ENCODE measurements around the gene MBNL1. TPM values are rescaled to one million over a fixed set of nuclear protein-coding genes. Genes with fewer than 3 reads are reported as not detected.
A peak's percentile ranks its signal among the peaks of the same experiment; 100 is the strongest.

Gene MBNL1
- total and polyA plus RNA-seq, 2 of the 4 experiments (the other 2 are of a cell fraction): 127 to 664 TPM

- H3K4me2 ChIP-seq (ENCODE audit: low read depth, low read length): no peak overlapping the region
- ChIA-PET POLR2A (ENCODE audit: unreplicated experiment) (no interaction called here), CTCF (interaction anchor here (0.6 to 1.2 kb wide), 4 partner anchors 16 to 387 kb away, joined by 3 to 9 read pairs (median 4); no protein-coding TSS in a partner anchor)
- peaks cover 25% of the 10 kb centered on the region for H3K36me3 ChIP-seq (ENCODE audit: control insufficient read depth, insufficient read depth, low read length)
- no peak overlapping the region for H3K14ac ChIP-seq (replicated peaks; ENCODE audit: low read depth, low read length)
- peak overlapping the region; percentile 58 for H2AK9ac ChIP-seq (replicated peaks; ENCODE audit: low read depth, low read length, poor library complexity)
- ATAC-seq (ENCODE audit: low read depth) (no peak), DNase-seq (no peak)
- H3K56ac ChIP-seq (ENCODE audit: extremely low read depth, insufficient read depth, low read length): no peak overlapping the region
- in situ Hi-C loops (cut with MboI; ENCODE audit: low sequenced_read_pairs): no loop called here
- no peak overlapping the region for H2AFZ ChIP-seq (replicated peaks; ENCODE audit: low read length, poor library complexity)
- no peak overlapping the region for H4K5ac ChIP-seq (ENCODE audit: low read depth, low read length)
- H4K91ac ChIP-seq (ENCODE audit: insufficient read depth, low read depth, low read length): no peak overlapping the region
- H3K9me3 ChIP-seq (ENCODE audit: control insufficient read depth, insufficient read depth, low read length): no peaks in the 10 kb centered on the region
- peaks cover 5% of the 10 kb centered on the region; the same call in 1 of the 2 replicates for H4K20me1 ChIP-seq (ENCODE audit: insufficient read depth, low read length)
- peaks cover 2% of the 10 kb centered on the region for H3K9me1 ChIP-seq (ENCODE audit: insufficient read depth, low read length)
- no peak overlapping the region for H2BK20ac ChIP-seq (ENCODE audit: low read depth, low read length)
- WGBS, 2 experiments (ENCODE audit: extremely low coverage in 2 of 2, insufficient read length in 1 of 2): no CpG with 5 or more reads among the region's 2 CpGs
- TF ChIP-seq BHLHE40 (IDR thresholded peaks at IDR 0.05; ENCODE audit: low read depth, low read length) (no peak), FOS (IDR thresholded peaks at IDR 0.05; ENCODE audit: low read depth, low read length) (no peak), RAD21 (IDR thresholded peaks at IDR 0.05; ENCODE audit: low read length) (no peak), MAFK (IDR thresholded peaks at IDR 0.05; ENCODE audit: low read depth, low read length) (no peak), POLR2A (IDR thresholded peaks at IDR 0.05; ENCODE audit: low read depth, low read length) (no peak), MXI1 (IDR thresholded peaks at IDR 0.05; ENCODE audit: borderline replicate concordance, low read depth, low read length) (no peak)
- TF ChIP-seq, protein P1, sequence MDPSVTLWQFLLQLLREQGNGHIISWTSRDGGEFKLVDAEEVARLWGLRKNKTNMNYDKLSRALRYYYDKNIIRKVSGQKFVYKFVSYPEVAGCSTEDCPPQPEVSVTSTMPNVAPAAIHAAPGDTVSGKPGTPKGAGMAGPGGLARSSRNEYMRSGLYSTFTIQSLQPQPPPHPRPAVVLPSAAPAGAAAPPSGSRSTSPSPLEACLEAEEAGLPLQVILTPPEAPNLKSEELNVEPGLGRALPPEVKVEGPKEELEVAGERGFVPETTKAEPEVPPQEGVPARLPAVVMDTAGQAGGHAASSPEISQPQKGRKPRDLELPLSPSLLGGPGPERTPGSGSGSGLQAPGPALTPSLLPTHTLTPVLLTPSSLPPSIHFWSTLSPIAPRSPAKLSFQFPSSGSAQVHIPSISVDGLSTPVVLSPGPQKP (IDR thresholded peaks at IDR 0.05; ENCODE audit: borderline replicate concordance, low read depth, low read length): no peak
- peak overlapping the region; percentile 29; the same call in 1 of the 2 replicates for H3K27ac ChIP-seq (ENCODE audit: insufficient read depth, low read length)
- H3K9ac ChIP-seq (ENCODE audit: low read depth, low read length): no peak overlapping the region
- H3K18ac ChIP-seq (ENCODE audit: low read depth, low read length): no peak overlapping the region
- intact Hi-C loops (cut with micrococcal nuclease): no loop called here
- H3K4me1 ChIP-seq (ENCODE audit: control insufficient read depth, insufficient read depth, low read length): peaks cover 1% of the 10 kb centered on the region; the same call in 1 of the 2 replicates
- H2AK5ac ChIP-seq (ENCODE audit: low read depth, low read length): no peak overlapping the region
- H3K4me3 ChIP-seq (ENCODE audit: insufficient read depth, low read depth, low read length): no peak overlapping the region
- no peak overlapping the region for H2BK120ac ChIP-seq (ENCODE audit: low read depth, low read length)
- no peak overlapping the region for H4K8ac ChIP-seq (ENCODE audit: low read depth in 2 of 2, low read length in 2 of 2)
- dilution Hi-C loops (cut with HindIII; ENCODE audit: low sequenced_read_pairs, unreplicated experiment): no loop called here
- H3K79me1 ChIP-seq (ENCODE audit: low read depth in 1 of 2, low read length in 2 of 2): peaks cover 25 to 28% of the 10 kb centered on the region in 2 experiments; a peak in 3 of 4 replicates
- no TSS peak for BruUV-seq (replicated peaks)
- no peaks in the 10 kb centered on the region for H3K27me3 ChIP-seq (ENCODE audit: control insufficient read depth, insufficient read depth, low read length)
- no peak overlapping the region for H3K23ac ChIP-seq (ENCODE audit: low read depth, low read length)
- H2BK15ac ChIP-seq (ENCODE audit: low read depth, low read length): no peak overlapping the region
- H3K4ac ChIP-seq (ENCODE audit: low read depth, low read length): no peak overlapping the region
- peak overlapping the region; percentile 33 for H2BK5ac ChIP-seq (ENCODE audit: low read depth, low read length, poor library complexity, severe bottlenecking)
Observed at GRCh38 chr3:152459572-152459971, 190.8 kb downstream of the MBNL1 start.
